Subcutaneous adipose tissue (tissue), 4 donors: ENCODE results near the gene CARD10. TPM values are rescaled to one million over a fixed set of nuclear protein-coding genes. Genes with fewer than 3 reads are reported as not detected.

Experiments
- CTCF ChIP-seq: fragments of 450-650 bp; IDR thresholded peaks from one replicate; pipeline ENCODE4 v1.5.1; 2016; ENCODE audit warnings: low read depth, mild to moderate bottlenecking, control low read depth, antibody characterized with exemption, moderate library complexity
- total RNA-seq, 4 donors: library from RNA; depleted of rRNA; stranded (reverse); fragments of >200 nt; gene quantifications; one replicate each; pipeline ENCODE4 v1.1.0, GENCODE V29; 2016

Gene CARD10
- total RNA-seq: 10 to 100 TPM in 1 of 4 donors, 1 to 10 TPM in 3; 1.9 to 11.7 (median 3.6) TPM

DNA sequence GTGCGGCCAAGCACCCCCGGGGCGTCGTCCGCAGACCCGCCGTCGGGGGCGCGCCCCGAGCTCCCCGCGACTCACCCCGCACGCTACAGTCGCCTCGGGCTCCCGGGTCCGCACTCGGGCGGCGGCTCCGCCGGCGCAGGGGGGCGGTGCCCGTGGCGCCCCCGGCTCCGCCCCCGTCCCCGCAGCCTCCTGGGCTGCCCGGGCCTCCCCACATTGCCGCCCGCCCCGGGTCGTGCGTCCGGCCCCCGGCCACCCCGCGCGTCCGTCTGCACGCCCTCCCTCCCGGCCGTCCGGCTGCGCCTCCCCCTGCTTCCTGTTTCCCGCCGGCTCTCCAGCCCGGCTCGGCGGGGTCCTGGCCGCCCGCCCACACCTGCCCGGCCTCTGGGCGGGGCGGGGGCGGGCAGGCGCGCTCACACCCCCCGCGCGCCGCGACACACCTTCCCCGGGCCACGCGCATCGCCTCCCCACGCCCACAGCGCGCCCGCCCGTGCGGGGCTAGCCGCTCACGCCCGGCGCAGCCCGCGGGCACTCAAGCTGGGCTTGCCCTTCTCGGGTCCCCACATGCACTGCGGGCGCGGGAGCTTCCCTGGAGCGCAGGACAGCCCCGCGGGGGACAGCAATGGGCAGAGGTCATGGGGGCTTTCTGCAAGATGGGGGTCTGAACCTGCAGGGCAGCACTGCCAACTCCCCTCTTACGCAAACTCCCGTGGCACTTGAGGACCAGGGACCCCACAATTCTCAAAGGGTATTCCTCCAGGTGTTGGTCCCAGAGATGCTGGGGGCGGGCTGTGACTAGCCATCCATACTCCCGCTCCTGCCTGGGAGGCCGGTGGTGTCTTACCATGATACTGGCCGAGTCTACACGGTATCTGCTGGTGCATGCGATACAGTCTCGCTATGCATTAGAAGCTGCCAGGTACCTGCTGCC, at the start of gene CARD10:
TSS of gene CARD10 (minus strand) at position 148 of the 928 bp plus-strand sequence. CDS start 215 bp downstream, outside the sequence.
- no peak for TF ChIP-seq CTCF

GRCh38 chr22:37568448-37569008, 49.3 kb upstream of the CARD10 start:
- TF ChIP-seq CTCF: no peak

GRCh38 chr22:37568012-37568411, 48.8 kb upstream of the CARD10 start:
- no peak for TF ChIP-seq CTCF

DNA sequence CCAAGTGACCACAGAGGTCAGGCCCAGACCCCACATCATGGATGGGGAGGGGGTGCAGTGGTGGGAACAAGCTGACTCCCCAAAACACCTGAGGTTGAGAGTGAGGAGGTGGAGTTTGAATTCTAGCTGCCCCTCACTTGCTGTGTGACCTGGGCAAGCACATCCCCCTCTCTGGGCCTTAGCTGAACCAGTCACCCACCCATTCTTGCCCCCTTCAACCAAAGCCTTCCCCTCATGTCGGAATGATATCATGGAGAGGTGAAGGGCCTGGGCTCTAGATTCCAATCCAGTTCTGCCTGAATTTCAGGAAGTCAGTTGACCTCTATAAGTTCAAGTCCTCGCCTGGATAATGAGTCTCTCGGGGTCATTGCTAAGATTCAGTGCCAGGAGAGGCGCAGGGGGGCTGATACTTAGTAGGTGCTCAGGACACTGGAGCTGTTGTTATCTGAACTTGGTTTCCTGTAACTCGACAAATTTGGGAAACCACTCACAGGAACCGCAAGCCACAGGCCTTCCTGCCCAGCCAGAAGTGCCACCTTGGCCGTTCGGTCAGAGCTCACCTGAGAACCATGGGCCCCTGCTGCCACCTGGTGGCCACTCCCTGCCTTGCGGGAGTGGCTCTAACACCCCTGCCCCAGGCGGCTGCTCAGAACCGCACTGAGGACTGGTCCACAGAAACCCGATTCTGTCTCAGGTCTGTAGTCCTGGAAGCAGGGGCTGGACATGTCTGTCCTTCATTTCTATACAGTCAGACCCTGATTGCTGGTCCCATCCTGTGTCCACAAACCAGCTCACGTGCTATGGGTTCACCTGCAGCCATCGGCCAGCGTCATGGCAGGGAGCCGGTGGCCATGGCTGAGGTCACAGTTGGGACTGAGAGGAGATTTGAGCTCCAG, 47.9 kb upstream of the CARD10 start:
- TF ChIP-seq CTCF: no peak

- TF ChIP-seq CTCF: no peak
These were observed 47.2 kb upstream of the CARD10 start for GRCh38 chr22:37566329-37566837.

GRCh38 chr22:37565830-37566229, 46.6 kb upstream of the CARD10 start:
- no peak for TF ChIP-seq CTCF
